GM23338 (cell line): ENCODE data around the gene KEL. TPM values are rescaled to one million over a fixed set of nuclear protein-coding genes. Genes with fewer than 3 reads are reported as not detected.

ENCODE experiments used
- ATAC-seq: fragments of 200-7000 bp; cut with Tn5 transposase; 3 replicates; pipeline ENCODE4 v1.9.1; 2020
- DNase-seq: peaks from one replicate; pipeline ENCODE4 v3.0.0-alpha.2; 2015; ENCODE audit warnings: low spot score
- H2AFZ ChIP-seq: fragments of 200-600 bp; sonication (generic); 2 replicates; pipeline ENCODE4 v1.8.0; 2016; ENCODE audit warnings: antibody characterized with exemption, mild to moderate bottlenecking, moderate library complexity
- H3F3A ChIP-seq: fragments of 200-600 bp; sonication (generic); replicated peaks from 2 replicates; pipeline ENCODE4 v1.8.0; 2017; ENCODE audit warnings: antibody characterized with exemption, mixed run types, low read depth
- H3K27ac ChIP-seq: fragments of 200-600 bp; sonication (generic); 2 replicates; pipeline ENCODE4 v1.6.1; 2016; ENCODE audit warnings: low read depth
- H3K27me3 ChIP-seq: fragments of 200-600 bp; sonication (generic); 2 replicates; pipeline ENCODE4 v1.8.0; 2016; ENCODE audit warnings: mild to moderate bottlenecking, mixed run types, moderate library complexity; ENCODE audit not compliant: insufficient read depth
- H3K36me3 ChIP-seq: fragments of 200-600 bp; sonication (generic); 2 replicates; pipeline ENCODE4 v1.8.0; 2016; ENCODE audit warnings: mild to moderate bottlenecking; ENCODE audit not compliant: insufficient read depth
- H3K4me1 ChIP-seq: fragments of 200-600 bp; sonication (generic); 2 replicates; pipeline ENCODE4 v1.8.0; 2016; ENCODE audit warnings: mild to moderate bottlenecking, moderate library complexity; ENCODE audit not compliant: insufficient read depth
- H3K4me2 ChIP-seq: fragments of 200-600 bp; sonication (generic); 2 replicates; pipeline ENCODE4 v1.7.1; 2017; ENCODE audit warnings: mixed run types
- H3K4me3 ChIP-seq: fragments of 200-600 bp; sonication (generic); 2 replicates; pipeline ENCODE4 v1.6.1; 2016; ENCODE audit warnings: mixed run types
- H3K79me2 ChIP-seq: fragments of 200-600 bp; sonication (generic); replicated peaks from 2 replicates; pipeline ENCODE4 v1.8.0; 2017; ENCODE audit warnings: mild to moderate bottlenecking; ENCODE audit not compliant: insufficient read depth
- H3K9me2 ChIP-seq: fragments of 200-600 bp; sonication (generic); 2 replicates; pipeline ENCODE4 v1.8.0; 2017; ENCODE audit not compliant: insufficient read depth
- H4K20me1 ChIP-seq: fragments of 200-600 bp; sonication (generic); replicated peaks from 2 replicates; pipeline ENCODE4 v1.8.0; 2017; ENCODE audit warnings: mild to moderate bottlenecking; ENCODE audit not compliant: insufficient read depth
- H3K27ac Mint-ChIP-seq: 2 replicates; pipeline ENCODE4 v1.8.0; 2020; ENCODE audit warnings: inconsistent platforms, mild to moderate bottlenecking, moderate library complexity, mixed read lengths
- H3K27me3 Mint-ChIP-seq: 3 replicates; pipeline ENCODE4 v1.8.0; 2022; ENCODE audit warnings: low read depth, mild to moderate bottlenecking, moderate library complexity, mixed read lengths, inconsistent platforms; ENCODE audit not compliant: insufficient read depth, poor library complexity
- H3K36me3 Mint-ChIP-seq: 3 replicates; pipeline ENCODE4 v1.8.0; 2021; ENCODE audit warnings: low read depth, mild to moderate bottlenecking, inconsistent platforms, moderate library complexity, mixed read lengths
- H3K4me1 Mint-ChIP-seq: 3 replicates; pipeline ENCODE4 v1.8.0; 2020; ENCODE audit warnings: mild to moderate bottlenecking, inconsistent platforms, mixed read lengths
- H3K4me3 Mint-ChIP-seq: 3 replicates; pipeline ENCODE4 v1.8.0; 2021; ENCODE audit warnings: moderate library complexity, mild to moderate bottlenecking, inconsistent platforms, mixed read lengths
- H3K9me3 Mint-ChIP-seq: 3 replicates; pipeline ENCODE4 v1.8.0; 2020; ENCODE audit warnings: moderate library complexity, mild to moderate bottlenecking, inconsistent platforms, mixed read lengths
- CREB1 ChIP-seq: fragments of 250-450 bp; sonication (Bioruptor Pico); IDR thresholded peaks from 2 replicates; pipeline ENCODE4 v1.5.0; 2020; ENCODE audit warnings: low read depth, mild to moderate bottlenecking, moderate library complexity
- CTCF ChIP-seq, 2 experiments: fragments of 200-600 bp in 1 of 2; sonication (generic) in 1 of 2; conservative IDR thresholded peaks; 2 replicates each; pipeline versions ENCODE4 v1.5.1 to v1.6.1; 2016 to 2017; ENCODE audit warnings: antibody characterized with exemption in 2 of 2, low read depth in 2 of 2, mild to moderate bottlenecking in 2 of 2, moderate library complexity in 1 of 2
- ETS1 ChIP-seq: IDR thresholded peaks from 2 replicates; pipeline ENCODE4 v1.6.1; 2016; ENCODE audit warnings: antibody characterized with exemption
- EZH2 ChIP-seq: fragments of 200-600 bp; sonication (generic); IDR thresholded peaks from one replicate; pipeline ENCODE4 v1.8.0; 2017; ENCODE audit warnings: antibody characterized with exemption, mild to moderate bottlenecking, low read depth; ENCODE audit not compliant: unreplicated experiment
- EZH2phosphoT487 ChIP-seq: fragments of 200-600 bp; sonication (generic); IDR thresholded peaks from one replicate; pipeline ENCODE4 v1.8.1; 2018; ENCODE audit warnings: antibody characterized with exemption; ENCODE audit not compliant: unreplicated experiment
- JUNB ChIP-seq: IDR thresholded peaks from one replicate; pipeline ENCODE4 v1.6.1; 2016; ENCODE audit warnings: antibody characterized with exemption; ENCODE audit not compliant: unreplicated experiment
- NANOG ChIP-seq: IDR thresholded peaks from 2 replicates; pipeline ENCODE4 v1.6.1; 2016; ENCODE audit warnings: antibody characterized with exemption, borderline replicate concordance
- POLR2AphosphoS5 ChIP-seq: IDR thresholded peaks from 2 replicates; pipeline ENCODE4 v1.6.1; 2016; ENCODE audit warnings: antibody characterized with exemption, low read depth
- REST ChIP-seq: IDR thresholded peaks from one replicate; pipeline ENCODE4 v1.6.1; 2018; ENCODE audit warnings: antibody characterized with exemption; ENCODE audit not compliant: unreplicated experiment
- STAT1 ChIP-seq: IDR thresholded peaks from one replicate; pipeline ENCODE4 v1.6.1; 2016; ENCODE audit warnings: antibody characterized with exemption; ENCODE audit not compliant: unreplicated experiment
- ZNF114 ChIP-seq: fragments of 250-450 bp; sonication (Bioruptor Pico); IDR thresholded peaks from 2 replicates; pipeline ENCODE4 v1.5.0; 2020; ENCODE audit warnings: mild to moderate bottlenecking, moderate library complexity
- ZNF331 ChIP-seq: fragments of 250-450 bp; sonication (Bioruptor Pico); IDR thresholded peaks from 2 replicates; pipeline ENCODE4 v1.5.0; 2020; ENCODE audit warnings: low read depth, mild to moderate bottlenecking, moderate library complexity
- ZNF462 ChIP-seq: fragments of 250-450 bp; sonication (Bioruptor Pico); IDR thresholded peaks from 2 replicates; pipeline ENCODE4 v1.5.0; 2020; ENCODE audit warnings: mild to moderate bottlenecking, moderate library complexity
- polyA plus RNA-seq: library from polyadenylated mRNA; unstranded; fragments of >200 nt; fragmentation: Nextera tagmentation; extraction: Ambion mirVana; gene quantifications from 2 replicates; pipeline ENCODE4 v1.2.1, GENCODE V29; 2016
- total RNA-seq: library from RNA; depleted of rRNA; stranded (reverse); fragments of >200 nt; shearing (Covaris generic); gene quantifications from 2 replicates; pipeline ENCODE4 v1.2.3, GENCODE V29; 2014

Gene KEL
- total and polyA plus RNA-seq, 2 experiments from 2014 or later = 1.2 to 3.6 TPM

- H3K27ac ChIP-seq = no peak overlapping the region
- Mint-ChIP-seq H3K36me3 (no peaks in the 10 kb centered on the region; the same call in 2 of the 3 replicates), H3K27ac (no peak overlapping the region), H3K4me1 (peaks cover 6% of the 10 kb centered on the region), H3K27me3 (peaks cover 5% of the 10 kb centered on the region), H3K4me3 (no peak overlapping the region), H3K9me3 (peaks cover 5% of the 10 kb centered on the region; the same call in 2 of the 3 replicates)
- H3K4me1 ChIP-seq = no peaks in the 10 kb centered on the region
- no peaks in the 10 kb centered on the region for H3F3A ChIP-seq
- no peaks in the 10 kb centered on the region for H3K79me2 ChIP-seq
- no peak overlapping the region for H3K4me3 ChIP-seq
- H3K9me2 ChIP-seq = no peaks in the 10 kb centered on the region
- H3K27me3 ChIP-seq = no peaks in the 10 kb centered on the region
- no peaks in the 10 kb centered on the region for H4K20me1 ChIP-seq
- H3K36me3 ChIP-seq = no peaks in the 10 kb centered on the region
- ATAC-seq = no peak
- no peak for TF ChIP-seq POLR2AphosphoS5
- no peak for TF ChIP-seq JUNB
- no peak for TF ChIP-seq CTCF (conservative IDR thresholded peaks at IDR 0.05; ENCODE audit: low read depth in 2 of 2)
- no peak for TF ChIP-seq ZNF331
- TF ChIP-seq STAT1 = no peak
- no peak for TF ChIP-seq NANOG
- no peak for TF ChIP-seq ZNF114
- TF ChIP-seq EZH2 = no peak
- TF ChIP-seq EZH2phosphoT487 = no peak
- no peak for TF ChIP-seq REST
- TF ChIP-seq CREB1 = no peak
- no peak for TF ChIP-seq ZNF462 (CRISPR knock-in tag)
- no peak for TF ChIP-seq ETS1
- DNase-seq = no peak
- H3K4me2 ChIP-seq = no peak overlapping the region
- H2AFZ ChIP-seq = no peak overlapping the region
Measured at GRCh38 chr7:142894112-142894984, 67.8 kb downstream of the KEL start.
